GM12878 (cell line): ENCODE data around the gene LHX5. TPM values are rescaled to one million over a fixed set of nuclear protein-coding genes. Genes with fewer than 3 reads are reported as not detected.

Experiments used
- ATAC-seq: fragments of 200-7000 bp; cut with Tn5 transposase; 3 replicates; pipeline ENCODE4 v1.9.1; 2020; ENCODE audit warnings: mild to moderate bottlenecking, moderate library complexity
- BruUV-seq: library from RNA; stranded (reverse); fragments of 400-500 nt; replicated peaks from 2 replicates; lab custom pipeline; 2021; lab: Mats Ljungman, UMichigan
- CTCF ChIA-PET: fragments of 300-600 bp; sonication (Branson Sonifier 250); formaldehyde crosslinking; extraction: SDS; loops from one replicate; lab custom pipeline; 2021; ENCODE audit warnings: inconsistent platforms; lab: Yijun Ruan, JAX
- POLR2A ChIA-PET: fragments of 350-600 bp; formaldehyde crosslinking; extraction: SDS; loops from one replicate; lab custom pipeline; 2021; ENCODE audit warnings: inconsistent platforms; lab: Charles Lee
- RAD21 ChIA-PET: fragments of 300-600 bp; sonication (Branson Sonifier 250); formaldehyde crosslinking; loops from one replicate; lab custom pipeline; 2023; ENCODE audit warnings: antibody characterized with exemption; ENCODE audit not compliant: unreplicated experiment; lab: Charles Lee
- SMC1A ChIA-PET: fragments of 300-600 bp; sonication (Branson Sonifier 250); formaldehyde crosslinking; loops from one replicate; lab custom pipeline; 2023; ENCODE audit not compliant: unreplicated experiment, uncharacterized antibody; lab: Charles Lee
- DNase-seq: peaks from one replicate; pipeline ENCODE4 v3.0.0-alpha.2; 2011; ENCODE audit warnings: low read depth, low spot score
- FAIRE-seq: peaks from 3 replicates; lab custom pipeline; 2011; peaks lifted over from hg19 to GRCh38; lab: Jason Lieb, UNC
- H2AFZ ChIP-seq: 2 replicates; pipeline ENCODE4 v1.6.0; 2011; ENCODE audit warnings: low read depth, low read length, control low read depth; ENCODE audit not compliant: control insufficient read depth
- H3K27ac ChIP-seq: 2 replicates; pipeline ENCODE4 v1.5.1; 2011; ENCODE audit warnings: control low read depth; ENCODE audit not compliant: control insufficient read depth, insufficient read depth
- H3K27me3 ChIP-seq, 2 experiments: replicated peaks in 1 of 2; 2 replicates each; pipeline versions ENCODE4 v1.6.0 to v1.6.1; 2011; ENCODE audit warnings: low read length in 1 of 2; ENCODE audit not compliant: control insufficient read depth in 2 of 2, insufficient read depth in 2 of 2
- H3K36me3 ChIP-seq, 2 experiments: 2 replicates each; pipeline ENCODE4 v1.5.1; 2011; ENCODE audit warnings: low read length in 1 of 2; ENCODE audit not compliant: control insufficient read depth in 2 of 2, insufficient read depth in 2 of 2
- H3K4me1 ChIP-seq: 2 replicates; pipeline ENCODE4 v1.6.1; 2011; ENCODE audit warnings: mild to moderate bottlenecking, low read length, moderate library complexity, mixed read lengths; ENCODE audit not compliant: control insufficient read depth, insufficient read depth
- H3K4me2 ChIP-seq: 2 replicates; pipeline ENCODE4 v1.6.0; 2011; ENCODE audit warnings: control low read depth; ENCODE audit not compliant: control insufficient read depth, insufficient read depth
- H3K4me3 ChIP-seq: fragments of 200-600 bp; sonication (generic); 2 replicates; pipeline ENCODE4 v1.5.1; 2016
- H3K79me2 ChIP-seq: 2 replicates; pipeline ENCODE4 v1.6.0; 2011; ENCODE audit warnings: low read length; ENCODE audit not compliant: control insufficient read depth, insufficient read depth
- H3K9ac ChIP-seq: 2 replicates; pipeline ENCODE4 v1.8.0; 2011; ENCODE audit warnings: low read length, control low read depth, mixed read lengths; ENCODE audit not compliant: control insufficient read depth, insufficient read depth
- H3K9me3 ChIP-seq: replicated peaks from 3 replicates; pipeline ENCODE4 v1.5.1; 2011; ENCODE audit warnings: mild to moderate bottlenecking, low read length; ENCODE audit not compliant: control insufficient read depth, insufficient read depth
- H4K20me1 ChIP-seq: 2 replicates; pipeline ENCODE4 v1.6.0; 2011; ENCODE audit not compliant: control insufficient read depth, insufficient read depth
- ATF7 ChIP-seq: fragments of 450-650 bp; IDR thresholded peaks from 2 replicates; pipeline ENCODE4 v1.6.1; 2016; ENCODE audit warnings: low read depth, mild to moderate bottlenecking
- IKZF1 ChIP-seq: fragments of 450-650 bp; conservative IDR thresholded peaks from 2 replicates; pipeline ENCODE4 v1.6.1; 2017; ENCODE audit warnings: antibody characterized with exemption, mild to moderate bottlenecking
- POLR2AphosphoS5 ChIP-seq: IDR thresholded peaks from 2 replicates; pipeline ENCODE4 v1.6.1; 2011; ENCODE audit warnings: mild to moderate bottlenecking, low read length, inconsistent platforms
- RUNX3 ChIP-seq: IDR thresholded peaks from 2 replicates; pipeline ENCODE4 v1.6.1; 2012; ENCODE audit warnings: low read length, inconsistent platforms
- TARDBP ChIP-seq: IDR thresholded peaks from 2 replicates; pipeline ENCODE4 v1.6.1; 2016; ENCODE audit warnings: borderline replicate concordance
- TCF7 ChIP-seq: IDR thresholded peaks from 2 replicates; pipeline ENCODE4 v1.6.1; 2014; ENCODE audit warnings: antibody characterized with exemption, borderline replicate concordance
- WGBS: methylation state at CpG from one replicate; pipeline ENCODE4 v1.1.6; 2016; ENCODE audit warnings: low lambda C conversion rate; ENCODE audit not compliant: insufficient replicate concordance, insufficient coverage; ENCODE audit errors: missing lambda C conversion rate; 5-methylcytosine and 5-hydroxymethylcytosine counted together
- in situ Hi-C: fragments of 300-500 bp; cut with MboI; formaldehyde crosslinking; loops from 9 replicates; pipeline ENCODE4 v1.14.3; 2018; ENCODE audit warnings: mixed read lengths
- intact Hi-C: fragments of 100-400 bp; cut with micrococcal nuclease; formaldehyde crosslinking; loops from one replicate; pipeline ENCODE4 v1.14.2; 2022; ENCODE audit not compliant: unreplicated experiment
- polyA plus RNA-seq, 11 experiments: library from polyadenylated mRNA; depleted of rRNA in 4 of 11; unstranded in 6 of 11; stranded (reverse) in 5 of 11; fragments of >200 nt; fragmentation: Nextera tagmentation in 4 of 11; fragmentation: Illumina TruSeq in 1 of 11; extraction: Ambion mirVana in 4 of 11; extraction: Trizol in 1 of 11; gene quantifications; 1 replicate in 1 of 11; 2 replicates in 10 of 11; pipeline versions ENCODE4 v1.2.1 to v1.2.3, GENCODE V29; 2011 to 2016; ENCODE audit warnings: inconsistent platforms in 2 of 11, missing spikeins in 2 of 11, low read depth in 1 of 11
- total RNA-seq, 4 experiments: library from RNA; depleted of rRNA in 3 of 4; stranded (reverse); fragments of >200 nt in 3 of 4; fragmentation: Illumina TruSeq in 1 of 4; extraction: Trizol in 1 of 4; gene quantifications; 2 replicates each; pipeline versions ENCODE4 v1.2.1 to v1.2.3, GENCODE V29; 2013 to 2021
- TF ChIP-seq, protein P1 (sequence below): fragments of 450-650 bp; IDR thresholded peaks from 2 replicates; pipeline ENCODE4 v1.6.1; 2017; ENCODE audit warnings: mild to moderate bottlenecking, moderate library complexity
- TF ChIP-seq, protein P2 (sequence below): fragments of 450-650 bp; IDR thresholded peaks from 2 replicates; pipeline ENCODE4 v1.6.1; 2014; ENCODE audit warnings: mild to moderate bottlenecking

LHX5 gene
- total and polyA plus RNA-seq, 10 of the 15 experiments (the other 5 are each of a cell fraction or from before 2014, with no cell fraction given), result 0.03 TPM; not detected in 9

DNA sequence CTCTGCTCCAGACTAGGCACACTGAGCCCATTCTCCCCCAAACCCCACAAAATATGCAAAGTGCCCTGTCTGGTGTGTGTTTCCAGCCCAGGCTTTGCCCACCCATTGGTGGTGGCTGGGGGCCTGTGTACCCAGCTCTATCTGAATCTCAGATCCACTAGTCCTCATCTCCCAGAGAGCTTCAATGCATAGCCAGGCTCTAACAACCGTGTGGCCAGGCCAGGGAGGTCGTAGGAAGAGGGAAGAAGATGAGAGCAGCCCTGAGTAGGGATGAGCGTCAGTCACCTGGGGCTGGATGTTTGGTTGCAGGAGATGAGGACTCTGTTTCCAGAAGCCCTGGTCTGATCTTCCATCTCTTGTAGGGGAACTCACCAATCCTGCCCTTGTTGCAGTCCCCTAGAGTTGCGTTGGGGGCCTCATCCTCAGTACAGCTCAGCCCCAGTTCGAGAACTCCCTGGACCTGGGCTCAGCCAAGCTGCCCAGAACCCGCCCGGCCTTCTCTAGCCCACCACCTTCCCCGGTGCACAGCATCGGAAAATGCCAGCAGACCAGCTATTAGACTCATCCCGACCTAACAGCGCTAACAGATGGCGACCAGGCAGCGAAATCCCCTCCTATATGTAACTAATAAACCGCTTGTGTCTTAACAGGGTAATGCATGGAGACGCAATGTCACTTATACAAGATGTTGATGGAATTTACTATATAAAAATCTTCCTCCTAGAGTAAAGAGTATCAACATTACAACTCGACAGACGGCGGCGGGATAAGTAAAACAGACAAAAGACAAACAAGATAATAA is 3.2 kb upstream of the LHX5 start:
- Histone ChIP-seq H3K4me2 (no peak overlapping the region), H3K4me1 (no peaks in the 10 kb centered on the region), H3K9ac (no peak overlapping the region), H3K79me2 (no peaks in the 10 kb centered on the region), H4K20me1 (no peaks in the 10 kb centered on the region), H3K27me3 (peaks cover 17 to 31% of the 10 kb centered on the region in 2 experiments), H3K9me3 (no peaks in the 10 kb centered on the region; the same call in 2 of the 3 replicates), H2AFZ (no peak overlapping the region), H3K36me3 (no peaks in the 10 kb centered on the region), H3K27ac (no peak overlapping the region), H3K4me3 (no peak overlapping the region)
- ChIA-PET RAD21 (no interaction called here), SMC1A (no interaction called here), POLR2A (no interaction called here), CTCF (interaction anchor here (1.0 kb wide), 1 partner anchor 12 kb away, joined by 5 read pairs; no protein-coding TSS in a partner anchor)
- FAIRE-seq (no peak), ATAC-seq (no peak), DNase-seq (no peak)
- no peak for TF ChIP-seq ATF7
- no peak for TF ChIP-seq IKZF1
- TF ChIP-seq RUNX3, result no peak
- TF ChIP-seq, protein P1, sequence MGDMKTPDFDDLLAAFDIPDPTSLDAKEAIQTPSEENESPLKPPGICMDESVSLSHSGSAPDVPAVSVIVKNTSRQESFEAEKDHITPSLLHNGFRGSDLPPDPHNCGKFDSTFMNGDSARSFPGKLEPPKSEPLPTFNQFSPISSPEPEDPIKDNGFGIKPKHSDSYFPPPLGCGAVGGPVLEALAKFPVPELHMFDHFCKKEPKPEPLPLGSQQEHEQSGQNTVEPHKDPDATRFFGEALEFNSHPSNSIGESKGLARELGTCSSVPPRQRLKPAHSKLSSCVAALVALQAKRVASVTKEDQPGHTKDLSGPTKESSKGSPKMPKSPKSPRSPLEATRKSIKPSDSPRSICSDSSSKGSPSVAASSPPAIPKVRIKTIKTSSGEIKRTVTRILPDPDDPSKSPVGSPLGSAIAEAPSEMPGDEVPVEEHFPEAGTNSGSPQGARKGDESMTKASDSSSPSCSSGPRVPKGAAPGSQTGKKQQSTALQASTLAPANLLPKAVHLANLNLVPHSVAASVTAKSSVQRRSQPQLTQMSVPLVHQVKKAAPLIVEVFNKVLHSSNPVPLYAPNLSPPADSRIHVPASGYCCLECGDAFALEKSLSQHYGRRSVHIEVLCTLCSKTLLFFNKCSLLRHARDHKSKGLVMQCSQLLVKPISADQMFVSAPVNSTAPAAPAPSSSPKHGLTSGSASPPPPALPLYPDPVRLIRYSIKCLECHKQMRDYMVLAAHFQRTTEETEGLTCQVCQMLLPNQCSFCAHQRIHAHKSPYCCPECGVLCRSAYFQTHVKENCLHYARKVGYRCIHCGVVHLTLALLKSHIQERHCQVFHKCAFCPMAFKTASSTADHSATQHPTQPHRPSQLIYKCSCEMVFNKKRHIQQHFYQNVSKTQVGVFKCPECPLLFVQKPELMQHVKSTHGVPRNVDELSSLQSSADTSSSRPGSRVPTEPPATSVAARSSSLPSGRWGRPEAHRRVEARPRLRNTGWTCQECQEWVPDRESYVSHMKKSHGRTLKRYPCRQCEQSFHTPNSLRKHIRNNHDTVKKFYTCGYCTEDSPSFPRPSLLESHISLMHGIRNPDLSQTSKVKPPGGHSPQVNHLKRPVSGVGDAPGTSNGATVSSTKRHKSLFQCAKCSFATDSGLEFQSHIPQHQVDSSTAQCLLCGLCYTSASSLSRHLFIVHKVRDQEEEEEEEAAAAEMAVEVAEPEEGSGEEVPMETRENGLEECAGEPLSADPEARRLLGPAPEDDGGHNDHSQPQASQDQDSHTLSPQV, result no peak
- TF ChIP-seq, protein P2, sequence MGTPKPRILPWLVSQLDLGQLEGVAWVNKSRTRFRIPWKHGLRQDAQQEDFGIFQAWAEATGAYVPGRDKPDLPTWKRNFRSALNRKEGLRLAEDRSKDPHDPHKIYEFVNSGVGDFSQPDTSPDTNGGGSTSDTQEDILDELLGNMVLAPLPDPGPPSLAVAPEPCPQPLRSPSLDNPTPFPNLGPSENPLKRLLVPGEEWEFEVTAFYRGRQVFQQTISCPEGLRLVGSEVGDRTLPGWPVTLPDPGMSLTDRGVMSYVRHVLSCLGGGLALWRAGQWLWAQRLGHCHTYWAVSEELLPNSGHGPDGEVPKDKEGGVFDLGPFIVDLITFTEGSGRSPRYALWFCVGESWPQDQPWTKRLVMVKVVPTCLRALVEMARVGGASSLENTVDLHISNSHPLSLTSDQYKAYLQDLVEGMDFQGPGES, result no peak
- TF ChIP-seq TCF7, result no peak
- no peak for TF ChIP-seq POLR2AphosphoS5
- TF ChIP-seq TARDBP, result no peak
- no TSS peak for BruUV-seq
- WGBS, result 6% methylated on average over 19 of the region's 19 CpGs
- in situ Hi-C loops, result no loop called here
- intact Hi-C loops, result no loop called here
